Esophagus (tissue), 2 donors: ENCODE measurements around the gene PTGES2. TPM values are rescaled to one million over a fixed set of nuclear protein-coding genes. Genes with fewer than 3 reads are reported as not detected.
"Not testable (repeated sequence)": the region's sequence is repeated elsewhere in the genome, so short reads cannot be mapped to it uniquely, and the experiment has no call there.

Experiments used
- H3K27ac ChIP-seq, 2 donors: one replicate each; pipeline ENCODE4 v1.5.1; 2013; ENCODE audit warnings: low read depth in 2 of 2, mild to moderate bottlenecking in 2 of 2, inconsistent platforms in 1 of 2, low read length in 1 of 2, moderate library complexity in 1 of 2
- H3K27me3 ChIP-seq, 2 donors: one replicate each; pipeline ENCODE4 v1.6.1; 2013; ENCODE audit warnings: low read length in 2 of 2, control low read depth in 1 of 2, mild to moderate bottlenecking in 1 of 2; ENCODE audit not compliant: insufficient read depth in 2 of 2, control insufficient read depth in 1 of 2
- H3K36me3 ChIP-seq, 2 donors: one replicate each; pipeline ENCODE4 v1.6.1; 2013; ENCODE audit warnings: low read length in 1 of 2; ENCODE audit not compliant: control insufficient read depth in 2 of 2, insufficient read depth in 2 of 2
- H3K4me1 ChIP-seq, 2 donors: one replicate each; pipeline ENCODE4 v1.6.1; 2013; ENCODE audit warnings: low read length in 1 of 2; ENCODE audit not compliant: control insufficient read depth in 2 of 2, insufficient read depth in 2 of 2
- H3K4me3 ChIP-seq, 2 donors: one replicate each; pipeline ENCODE4 v1.5.1; 2013; ENCODE audit warnings: low read length in 2 of 2, mild to moderate bottlenecking in 2 of 2, low read depth in 1 of 2, moderate library complexity in 1 of 2
- H3K9me3 ChIP-seq, 2 donors: one replicate each; pipeline ENCODE4 v1.6.1; 2013; ENCODE audit warnings: mild to moderate bottlenecking in 2 of 2, low read depth in 1 of 2, low read length in 1 of 2, moderate library complexity in 1 of 2; ENCODE audit not compliant: control insufficient read depth in 2 of 2, insufficient read depth in 1 of 2
- WGBS, 2 donors: extraction: QIAGEN DNeasy Blood & Tissue Kit; methylation state at CpG; one replicate each; pipeline ENCODE4 v1.1.7; 2013; 5-methylcytosine and 5-hydroxymethylcytosine counted together
- polyA plus RNA-seq, 2 donors: library from polyadenylated mRNA; stranded (reverse); fragments of 200-250 nt; gene quantifications; one replicate each; pipeline ENCODE4 v1.2.3, GENCODE V29; 2013
- donor health status: healthy with polysubstance abuse.
- donor health status: Bipolar disorder and iron deficiency.

The PTGES2 gene
- polyA plus RNA-seq, 2 donors = 59.0 to 59.4 TPM

GRCh38 chr9:128114326-128115186, 13.0 kb downstream of the PTGES2 start:
- Histone ChIP-seq H3K4me1 (no peaks in the 10 kb centered on the region), H3K36me3 (peaks cover 0 to 15% of the 10 kb centered on the region in 2 donors)

GRCh38 chr9:128113526-128114325, 13.8 kb downstream of the PTGES2 start:
- H3K27me3 ChIP-seq = no peaks in the 10 kb centered on the region
- no peak overlapping the region for H3K4me3 ChIP-seq
- no peak overlapping the region for H3K27ac ChIP-seq
- peaks cover 0 to 4% of the 10 kb centered on the region in 2 donors for H3K9me3 ChIP-seq
- H3K4me1 ChIP-seq = peaks cover 0 to 3% of the 10 kb centered on the region in 2 donors
- 83 to 90% methylated on average over 12 of the region's 12 CpGs for WGBS, 2 donors
- peaks cover 0 to 15% of the 10 kb centered on the region in 2 donors for H3K36me3 ChIP-seq

More at GRCh38 chr9:128114326-128115186, 13.0 kb downstream of the PTGES2 start:
- peak overlapping the region in 1 of 2 donors; percentile 14 for H3K27ac ChIP-seq
- peaks cover 0 to 4% of the 10 kb centered on the region in 2 donors for H3K9me3 ChIP-seq
- 70 to 82% methylated on average over 29 of the region's 29 CpGs for WGBS, 2 donors
- H3K4me3 ChIP-seq = no peak overlapping the region
- no peaks in the 10 kb centered on the region for H3K27me3 ChIP-seq

- 81 to 85% methylated on average over 12 of the region's 12 CpGs for WGBS, 2 donors
- H3K4me3 ChIP-seq, H3K27me3 ChIP-seq, H3K9me3 ChIP-seq, H3K4me1 ChIP-seq, H3K27ac ChIP-seq: not testable (repeated sequence)
- peaks cover 7 to 30% of the 10 kb centered on the region in 2 donors for H3K36me3 ChIP-seq
These were observed 15.8 kb downstream of the PTGES2 start for GRCh38 chr9:128111726-128112125.

- Histone ChIP-seq H3K9me3 (peaks cover 0 to 4% of the 10 kb centered on the region in 2 donors), H3K4me1 (peaks cover 2 to 3% of the 10 kb centered on the region in 2 donors), H3K27ac (peak overlapping the region in 1 of 2 donors; percentile 9), H3K4me3 (no peak overlapping the region), H3K27me3 (no peaks in the 10 kb centered on the region), H3K36me3 (peaks cover 13 to 39% of the 10 kb centered on the region in 2 donors)
- 68 to 71% methylated on average over 17 to 20 of the region's 20 CpGs for whole genome bisulfite sequencing, 2 donors
These were observed 18.3 kb downstream of the PTGES2 start for GRCh38 chr9:128109050-128109709.

- 82 to 83% methylated on average over 15 of the region's 15 CpGs for WGBS, 2 donors
- Histone ChIP-seq H3K9me3 (peaks cover 0 to under 1% of the 10 kb centered on the region in 2 donors), H3K27me3 (no peaks in the 10 kb centered on the region), H3K27ac (no peak overlapping the region), H3K4me1 (peaks cover 3 to 4% of the 10 kb centered on the region in 2 donors), H3K36me3 (peaks cover 20 to 41% of the 10 kb centered on the region in 2 donors), H3K4me3 (no peak overlapping the region)
These were observed 19.1 kb downstream of the PTGES2 start for GRCh38 chr9:128108269-128109049.

- H3K27ac ChIP-seq = no peak overlapping the region
- 83 to 85% methylated on average over 18 of the region's 18 CpGs for WGBS, 2 donors
- peaks cover 3 to 4% of the 10 kb centered on the region in 2 donors for H3K4me1 ChIP-seq
- H3K27me3 ChIP-seq = no peaks in the 10 kb centered on the region
- no peak overlapping the region for H3K4me3 ChIP-seq
- H3K36me3 ChIP-seq = peaks cover 28 to 46% of the 10 kb centered on the region in 2 donors
- no peaks in the 10 kb centered on the region for H3K9me3 ChIP-seq
These were observed 19.9 kb downstream of the PTGES2 start for GRCh38 chr9:128107468-128108268.

- Histone ChIP-seq H3K27me3 (no peaks in the 10 kb centered on the region), H3K4me1 (peaks cover 3 to 4% of the 10 kb centered on the region in 2 donors), H3K4me3 (no peak overlapping the region), H3K9me3 (no peaks in the 10 kb centered on the region), H3K27ac (no peak overlapping the region), H3K36me3 (peaks cover 32 to 53% of the 10 kb centered on the region in 2 donors)
- WGBS, 2 donors = 96 to 97% methylated on average over 23 of the region's 23 CpGs
These were observed 20.5 kb downstream of the PTGES2 start for GRCh38 chr9:128106940-128107467.

GRCh38 chr9:128106181-128106939, 21.2 kb downstream of the PTGES2 start:
- no peak overlapping the region for H3K27ac ChIP-seq
- H3K4me3 ChIP-seq = no peak overlapping the region
- peaks cover 3 to 4% of the 10 kb centered on the region in 2 donors for H3K4me1 ChIP-seq
- H3K36me3 ChIP-seq = peaks cover 37 to 60% of the 10 kb centered on the region in 2 donors
- H3K9me3 ChIP-seq = no peaks in the 10 kb centered on the region
- H3K27me3 ChIP-seq = no peaks in the 10 kb centered on the region
- WGBS, 2 donors = 91% methylated on average over 22 to 23 of the region's 23 CpGs
